ENCODE measurements around the gene TSSK6.

DNA sequence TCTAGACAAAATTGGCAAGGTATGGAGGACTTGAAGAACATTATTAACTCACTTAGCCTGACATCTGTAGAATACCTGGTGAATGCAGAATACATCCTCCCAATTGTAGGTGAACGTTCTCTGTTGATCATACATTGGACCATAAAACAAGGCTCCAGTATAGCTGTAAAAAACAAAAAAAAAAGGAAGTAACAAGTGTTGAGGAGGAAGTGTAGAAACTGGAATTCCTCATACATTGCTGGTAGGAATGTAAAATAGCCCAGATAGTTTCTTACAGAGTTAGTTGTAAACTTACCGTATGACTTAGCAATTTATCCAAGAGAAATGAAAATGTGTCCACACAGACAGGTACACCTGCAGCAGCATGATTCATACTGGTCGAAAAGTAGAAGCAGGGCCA lies 44.8 kb downstream of the TSSK6 start:
- TF ChIP-seq, protein P1, sequence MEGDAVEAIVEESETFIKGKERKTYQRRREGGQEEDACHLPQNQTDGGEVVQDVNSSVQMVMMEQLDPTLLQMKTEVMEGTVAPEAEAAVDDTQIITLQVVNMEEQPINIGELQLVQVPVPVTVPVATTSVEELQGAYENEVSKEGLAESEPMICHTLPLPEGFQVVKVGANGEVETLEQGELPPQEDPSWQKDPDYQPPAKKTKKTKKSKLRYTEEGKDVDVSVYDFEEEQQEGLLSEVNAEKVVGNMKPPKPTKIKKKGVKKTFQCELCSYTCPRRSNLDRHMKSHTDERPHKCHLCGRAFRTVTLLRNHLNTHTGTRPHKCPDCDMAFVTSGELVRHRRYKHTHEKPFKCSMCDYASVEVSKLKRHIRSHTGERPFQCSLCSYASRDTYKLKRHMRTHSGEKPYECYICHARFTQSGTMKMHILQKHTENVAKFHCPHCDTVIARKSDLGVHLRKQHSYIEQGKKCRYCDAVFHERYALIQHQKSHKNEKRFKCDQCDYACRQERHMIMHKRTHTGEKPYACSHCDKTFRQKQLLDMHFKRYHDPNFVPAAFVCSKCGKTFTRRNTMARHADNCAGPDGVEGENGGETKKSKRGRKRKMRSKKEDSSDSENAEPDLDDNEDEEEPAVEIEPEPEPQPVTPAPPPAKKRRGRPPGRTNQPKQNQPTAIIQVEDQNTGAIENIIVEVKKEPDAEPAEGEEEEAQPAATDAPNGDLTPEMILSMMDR (IDR thresholded peaks at IDR 0.05), result no peak
- TF ChIP-seq POLR2A (IDR thresholded peaks at IDR 0.05), result no peak
